ENCODE measurements around the gene CCDC38.

CCDC38 gene

GRCh38 chr12:95978351-95978750, 35.9 kb upstream of the CCDC38 start:
- no peak overlapping the region for H3K4me3 ChIP-seq
- intact Hi-C loops (cut with DNase I; ENCODE audit: low total_unique reads), result no loop called here
- no peaks in the 10 kb centered on the region for H3K36me3 ChIP-seq
- no peak for DNase-seq
- no peak overlapping the region for H3K27ac ChIP-seq
- no peaks in the 10 kb centered on the region for H3K4me1 ChIP-seq
- TF ChIP-seq, protein P1, sequence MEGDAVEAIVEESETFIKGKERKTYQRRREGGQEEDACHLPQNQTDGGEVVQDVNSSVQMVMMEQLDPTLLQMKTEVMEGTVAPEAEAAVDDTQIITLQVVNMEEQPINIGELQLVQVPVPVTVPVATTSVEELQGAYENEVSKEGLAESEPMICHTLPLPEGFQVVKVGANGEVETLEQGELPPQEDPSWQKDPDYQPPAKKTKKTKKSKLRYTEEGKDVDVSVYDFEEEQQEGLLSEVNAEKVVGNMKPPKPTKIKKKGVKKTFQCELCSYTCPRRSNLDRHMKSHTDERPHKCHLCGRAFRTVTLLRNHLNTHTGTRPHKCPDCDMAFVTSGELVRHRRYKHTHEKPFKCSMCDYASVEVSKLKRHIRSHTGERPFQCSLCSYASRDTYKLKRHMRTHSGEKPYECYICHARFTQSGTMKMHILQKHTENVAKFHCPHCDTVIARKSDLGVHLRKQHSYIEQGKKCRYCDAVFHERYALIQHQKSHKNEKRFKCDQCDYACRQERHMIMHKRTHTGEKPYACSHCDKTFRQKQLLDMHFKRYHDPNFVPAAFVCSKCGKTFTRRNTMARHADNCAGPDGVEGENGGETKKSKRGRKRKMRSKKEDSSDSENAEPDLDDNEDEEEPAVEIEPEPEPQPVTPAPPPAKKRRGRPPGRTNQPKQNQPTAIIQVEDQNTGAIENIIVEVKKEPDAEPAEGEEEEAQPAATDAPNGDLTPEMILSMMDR (IDR thresholded peaks at IDR 0.05), result no peak
- H3K9me3 ChIP-seq, result no peaks in the 10 kb centered on the region
- H3K27me3 ChIP-seq, result no peaks in the 10 kb centered on the region

- H3K36me3 ChIP-seq, result no peaks in the 10 kb centered on the region
- DNase-seq, result no peak
- H3K27me3 ChIP-seq, result no peaks in the 10 kb centered on the region
- H3K9me3 ChIP-seq, result no peaks in the 10 kb centered on the region
- H3K4me1 ChIP-seq, result no peaks in the 10 kb centered on the region
- no peak overlapping the region for H3K4me3 ChIP-seq
- no peak overlapping the region for H3K27ac ChIP-seq
- intact Hi-C loops (cut with DNase I; ENCODE audit: low total_unique reads), result no loop called here
- TF ChIP-seq, protein P1 (IDR thresholded peaks at IDR 0.05), result no peak
Measured at GRCh38 chr12:95977764-95978305, 35.4 kb upstream of the CCDC38 start.

DNA sequence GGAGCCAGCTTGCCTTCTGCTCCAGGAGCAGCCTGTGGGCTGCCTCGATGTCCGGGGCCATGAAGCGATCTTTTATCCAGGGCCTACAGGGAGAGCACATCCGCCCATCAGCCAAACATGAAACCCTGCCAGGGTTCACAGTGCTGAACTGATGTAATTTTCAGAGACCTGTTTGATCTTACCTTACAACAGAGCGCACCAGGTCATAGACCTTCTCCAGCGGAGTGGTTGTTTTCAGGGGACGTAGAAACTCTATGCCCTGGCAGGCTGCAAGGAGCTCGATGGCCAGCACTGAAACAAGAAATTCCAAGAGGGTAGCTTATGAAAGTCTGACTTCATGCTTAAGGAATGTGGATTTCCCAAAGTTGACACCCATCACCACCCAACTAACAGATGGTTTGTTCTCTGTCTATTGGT, 34.0 kb upstream of the CCDC38 start:
- DNase-seq, result no peak
- H3K27ac ChIP-seq, result no peak overlapping the region
- intact Hi-C loops (cut with DNase I; ENCODE audit: low total_unique reads), result no loop called here
- no peaks in the 10 kb centered on the region for H3K9me3 ChIP-seq
- TF ChIP-seq, protein P1 (IDR thresholded peaks at IDR 0.05), result no peak
- H3K4me3 ChIP-seq, result no peak overlapping the region
- H3K27me3 ChIP-seq, result no peaks in the 10 kb centered on the region
- no peaks in the 10 kb centered on the region for H3K36me3 ChIP-seq
- H3K4me1 ChIP-seq, result no peaks in the 10 kb centered on the region

DNA sequence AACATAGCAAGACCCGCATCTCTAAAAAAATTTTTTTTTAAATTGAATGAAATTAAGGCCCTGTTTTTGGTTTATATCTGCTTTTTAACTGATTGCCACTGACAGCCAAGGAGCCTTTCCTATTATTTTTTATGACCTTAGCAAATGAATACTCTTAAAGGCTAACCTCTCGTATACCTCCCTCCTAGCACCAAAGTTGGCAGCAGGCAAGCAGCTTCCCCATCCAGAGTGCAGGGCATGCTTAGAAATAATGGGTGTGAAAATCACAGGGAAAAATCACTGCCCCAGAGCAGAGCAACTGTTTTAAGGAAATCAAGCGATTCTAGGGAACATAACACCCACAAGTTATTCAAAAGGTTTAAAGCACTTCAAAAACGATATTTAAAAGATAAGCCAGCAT, 33.1 kb upstream of the CCDC38 start:
- Histone ChIP-seq H3K36me3 (no peaks in the 10 kb centered on the region), H3K4me1 (no peaks in the 10 kb centered on the region), H3K9me3 (no peaks in the 10 kb centered on the region), H3K4me3 (no peak overlapping the region), H3K27ac (no peak overlapping the region), H3K27me3 (no peaks in the 10 kb centered on the region)
- no peak for DNase-seq
- intact Hi-C loops (cut with DNase I; ENCODE audit: low total_unique reads), result no loop called here
- TF ChIP-seq, protein P1 (IDR thresholded peaks at IDR 0.05), result no peak

GRCh38 chr12:95974358-95974757, 31.9 kb upstream of the CCDC38 start:
- no peak overlapping the region for H3K27ac ChIP-seq
- H3K9me3 ChIP-seq, result no peaks in the 10 kb centered on the region
- H3K27me3 ChIP-seq, result no peaks in the 10 kb centered on the region
- no peak for DNase-seq
- H3K36me3 ChIP-seq, result no peaks in the 10 kb centered on the region
- no peaks in the 10 kb centered on the region for H3K4me1 ChIP-seq
- TF ChIP-seq, protein P1 (IDR thresholded peaks at IDR 0.05), result no peak
- H3K4me3 ChIP-seq, result no peak overlapping the region
- intact Hi-C loops (cut with DNase I; ENCODE audit: low total_unique reads), result no loop called here
